ENCODE data around the gene SS18.

SS18 gene

GRCh38 chr18:26059357-26059756 lies 31.1 kb downstream of the SS18 start:
- no peak for DNase-seq
- TF ChIP-seq, protein P1, sequence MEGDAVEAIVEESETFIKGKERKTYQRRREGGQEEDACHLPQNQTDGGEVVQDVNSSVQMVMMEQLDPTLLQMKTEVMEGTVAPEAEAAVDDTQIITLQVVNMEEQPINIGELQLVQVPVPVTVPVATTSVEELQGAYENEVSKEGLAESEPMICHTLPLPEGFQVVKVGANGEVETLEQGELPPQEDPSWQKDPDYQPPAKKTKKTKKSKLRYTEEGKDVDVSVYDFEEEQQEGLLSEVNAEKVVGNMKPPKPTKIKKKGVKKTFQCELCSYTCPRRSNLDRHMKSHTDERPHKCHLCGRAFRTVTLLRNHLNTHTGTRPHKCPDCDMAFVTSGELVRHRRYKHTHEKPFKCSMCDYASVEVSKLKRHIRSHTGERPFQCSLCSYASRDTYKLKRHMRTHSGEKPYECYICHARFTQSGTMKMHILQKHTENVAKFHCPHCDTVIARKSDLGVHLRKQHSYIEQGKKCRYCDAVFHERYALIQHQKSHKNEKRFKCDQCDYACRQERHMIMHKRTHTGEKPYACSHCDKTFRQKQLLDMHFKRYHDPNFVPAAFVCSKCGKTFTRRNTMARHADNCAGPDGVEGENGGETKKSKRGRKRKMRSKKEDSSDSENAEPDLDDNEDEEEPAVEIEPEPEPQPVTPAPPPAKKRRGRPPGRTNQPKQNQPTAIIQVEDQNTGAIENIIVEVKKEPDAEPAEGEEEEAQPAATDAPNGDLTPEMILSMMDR (IDR thresholded peaks at IDR 0.05): no peak
- Mint-ChIP-seq H3K9me3 (peaks cover 11% of the 10 kb centered on the region), H3K27me3 (ENCODE audit: low read depth, poor library complexity) (no peaks in the 10 kb centered on the region), H3K27ac (peak overlapping the region; percentile 82), H3K36me3 (ENCODE audit: low read depth) (peaks cover 80% of the 10 kb centered on the region), H3K4me1 (peaks cover 26% of the 10 kb centered on the region), H3K4me3 (no peak overlapping the region)

DNA sequence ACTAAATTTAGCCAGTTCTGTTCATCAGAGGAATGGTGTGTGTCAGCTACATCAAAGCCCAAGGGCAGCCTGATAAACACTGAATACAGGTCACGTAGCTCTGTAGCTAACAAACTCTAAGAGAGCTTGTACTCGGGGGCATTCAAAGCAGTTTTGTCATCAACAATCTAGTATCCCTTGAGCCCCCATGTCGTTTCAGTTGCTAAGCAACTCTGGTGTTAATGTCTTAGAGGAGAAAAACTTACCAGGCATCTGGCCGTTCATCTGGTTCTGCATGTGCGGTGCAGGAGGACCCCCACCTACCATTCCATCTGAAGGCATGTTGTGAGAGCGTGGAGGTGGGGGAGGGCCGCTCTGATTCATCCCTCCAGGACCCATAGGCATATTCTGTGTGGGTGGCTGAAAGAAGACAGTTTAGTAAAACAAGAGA lies 33.1 kb downstream of the SS18 start:
- Mint-ChIP-seq H3K27me3 (ENCODE audit: low read depth, poor library complexity) (no peaks in the 10 kb centered on the region), H3K36me3 (ENCODE audit: low read depth) (peaks cover 75% of the 10 kb centered on the region), H3K27ac (peak overlapping the region; percentile 93), H3K4me1 (peaks cover 26% of the 10 kb centered on the region), H3K9me3 (peaks cover 11% of the 10 kb centered on the region), H3K4me3 (peak overlapping the region; percentile 39)
- peak; percentile 7 for DNase-seq
- TF ChIP-seq, protein P1 (IDR thresholded peaks at IDR 0.05): no peak

GRCh38 chr18:26056291-26056690 lies 34.1 kb downstream of the SS18 start:
- DNase-seq: no peak
- no peaks in the 10 kb centered on the region for H3K27me3 Mint-ChIP-seq (ENCODE audit: low read depth, poor library complexity)
- H3K4me1 Mint-ChIP-seq: peaks cover 26% of the 10 kb centered on the region
- no peak overlapping the region for H3K27ac Mint-ChIP-seq
- TF ChIP-seq, protein P1 (IDR thresholded peaks at IDR 0.05): no peak
- H3K9me3 Mint-ChIP-seq: peaks cover 5% of the 10 kb centered on the region
- no peak overlapping the region for H3K4me3 Mint-ChIP-seq
- peaks cover 74% of the 10 kb centered on the region for H3K36me3 Mint-ChIP-seq (ENCODE audit: low read depth)

DNA sequence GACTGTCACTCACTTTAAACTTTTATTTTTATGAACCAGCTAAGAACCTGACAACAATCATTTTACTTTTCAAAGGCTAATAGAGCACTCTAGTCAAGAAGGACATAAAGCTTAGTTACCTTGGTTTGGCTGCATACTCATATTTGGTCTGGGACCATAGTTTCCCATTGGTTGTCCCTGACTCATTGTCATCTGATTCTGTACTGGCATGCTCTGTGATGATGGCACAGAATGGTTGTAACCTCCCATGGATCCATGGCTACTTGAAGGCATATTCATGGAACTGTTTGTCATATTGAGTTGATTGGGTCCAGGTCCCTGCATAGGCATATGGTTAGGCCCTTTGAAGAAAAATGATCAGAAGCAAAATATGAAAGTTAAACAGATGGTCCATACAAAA lies 37.9 kb downstream of the SS18 start:
- peaks cover 5% of the 10 kb centered on the region for H3K4me1 Mint-ChIP-seq
- H3K27me3 Mint-ChIP-seq (ENCODE audit: low read depth, poor library complexity): no peaks in the 10 kb centered on the region
- peaks cover 60% of the 10 kb centered on the region for H3K36me3 Mint-ChIP-seq (ENCODE audit: low read depth)
- no peak for DNase-seq
- TF ChIP-seq, protein P1 (IDR thresholded peaks at IDR 0.05): no peak
- H3K9me3 Mint-ChIP-seq: no peaks in the 10 kb centered on the region
- H3K4me3 Mint-ChIP-seq: no peak overlapping the region
- no peak overlapping the region for H3K27ac Mint-ChIP-seq

GRCh38 chr18:26051843-26052242 lies 38.6 kb downstream of the SS18 start:
- TF ChIP-seq, protein P1 (IDR thresholded peaks at IDR 0.05): no peak
- Mint-ChIP-seq H3K27ac (no peak overlapping the region), H3K36me3 (ENCODE audit: low read depth) (peaks cover 57% of the 10 kb centered on the region), H3K27me3 (ENCODE audit: low read depth, poor library complexity) (no peaks in the 10 kb centered on the region), H3K9me3 (no peaks in the 10 kb centered on the region), H3K4me3 (no peak overlapping the region), H3K4me1 (no peaks in the 10 kb centered on the region)
- no peak for DNase-seq

DNA sequence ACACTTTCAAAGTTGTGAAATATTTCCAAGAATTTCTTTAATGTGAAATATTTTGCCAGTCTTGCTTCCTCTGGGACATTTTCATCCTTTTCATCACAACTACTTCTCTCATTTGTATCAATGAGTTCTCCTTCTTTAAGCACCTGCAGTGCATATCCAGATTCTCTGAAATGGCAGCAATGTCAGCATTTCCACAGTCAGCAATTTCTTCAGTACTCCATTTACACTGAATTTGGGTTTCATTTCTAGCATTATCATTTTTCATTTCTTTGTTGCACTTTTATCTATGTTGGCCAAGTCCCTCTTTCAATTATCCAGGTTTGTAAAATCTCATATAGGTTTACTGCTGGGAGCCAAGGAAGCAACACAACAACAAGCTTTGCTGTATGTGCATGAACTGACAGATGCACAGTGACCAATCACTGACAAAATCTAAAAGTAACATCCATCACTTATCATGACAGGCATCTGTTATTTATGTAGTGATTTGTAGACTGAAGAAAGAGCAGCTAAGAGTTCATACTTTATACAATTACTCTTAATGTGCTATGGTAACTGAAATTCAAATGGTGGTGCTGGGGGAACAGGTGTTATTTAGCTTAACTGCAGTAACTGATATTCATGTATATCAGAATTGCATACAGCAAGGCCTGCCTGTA lies 43.9 kb downstream of the SS18 start:
- H3K27ac Mint-ChIP-seq: no peak overlapping the region
- no peak for DNase-seq
- TF ChIP-seq, protein P1 (IDR thresholded peaks at IDR 0.05): no peak
- H3K36me3 Mint-ChIP-seq (ENCODE audit: low read depth): peaks cover 50% of the 10 kb centered on the region
- H3K27me3 Mint-ChIP-seq (ENCODE audit: low read depth, poor library complexity): no peaks in the 10 kb centered on the region
- H3K4me1 Mint-ChIP-seq: no peaks in the 10 kb centered on the region
- H3K9me3 Mint-ChIP-seq: no peaks in the 10 kb centered on the region
- no peak overlapping the region for H3K4me3 Mint-ChIP-seq

Data from nephron progenitor cell (in vitro differentiated cells).